Kidney (tissue), 14 donors: ENCODE data around the gene NAP1L4. TPM values are rescaled to one million over a fixed set of nuclear protein-coding genes. Genes with fewer than 3 reads are reported as not detected.

Source experiments
- DNase-seq, 5 donors: peaks; one replicate each; pipeline ENCODE4 v3.0.0-alpha.2; 2013 to 2020
- FAIRE-seq: peaks from 2 replicates; lab custom pipeline; 2012; peaks lifted over from hg19 to GRCh38; lab: Jason Lieb, UNC
- H3K27ac ChIP-seq, 2 donors: one replicate each; pipeline ENCODE4 v1.7.0; 2013; ENCODE audit warnings: low read depth in 2 of 2, low read length in 2 of 2, inconsistent platforms in 1 of 2
- H3K27me3 ChIP-seq: one replicate; pipeline ENCODE4 v1.7.1; 2013; ENCODE audit warnings: low read length, inconsistent platforms; ENCODE audit not compliant: control insufficient read depth, insufficient read depth
- H3K36me3 ChIP-seq, 3 donors: one replicate each; pipeline versions ENCODE4 v1.7.0 to v1.7.1; 2013; ENCODE audit warnings: low read length in 3 of 3, control low read depth in 1 of 3, inconsistent platforms in 1 of 3; ENCODE audit not compliant: insufficient read depth in 3 of 3, control insufficient read depth in 2 of 3
- H3K4me1 ChIP-seq, 3 donors: one replicate each; pipeline versions ENCODE4 v1.7.0 to v1.7.1; 2013; ENCODE audit warnings: low read length in 3 of 3, inconsistent platforms in 1 of 3, low read depth in 1 of 3; ENCODE audit not compliant: control insufficient read depth in 2 of 3, insufficient read depth in 2 of 3
- H3K4me3 ChIP-seq, 3 donors: one replicate each; pipeline versions ENCODE4 v1.7.0 to v1.8.1; 2013; ENCODE audit warnings: low read length in 3 of 3, control low read depth in 1 of 3, inconsistent platforms in 1 of 3
- H3K9ac ChIP-seq, 3 donors: one replicate each; pipeline versions ENCODE4 v1.7.0 to v1.7.1; 2013; ENCODE audit warnings: low read length in 3 of 3, control low read depth in 1 of 3, inconsistent platforms in 1 of 3
- H3K9me3 ChIP-seq, 3 donors: one replicate each; pipeline versions ENCODE4 v1.7.0 to v1.7.1; 2013; ENCODE audit warnings: low read length in 3 of 3, control low read depth in 1 of 3, inconsistent platforms in 1 of 3; ENCODE audit not compliant: control insufficient read depth in 2 of 3, insufficient read depth in 1 of 3
- intact Hi-C: fragments of 100-400 bp; cut with DNase I; formaldehyde crosslinking; loops from one replicate; pipeline ENCODE4 v1.11.1; 2022
- polyA plus RNA-seq: library from polyadenylated mRNA; stranded (reverse); fragments of 350-450 nt; fragmentation: Illumina TruSeq; extraction: RNeasy Lipid Tissue Mini Kit (QIAGEN cat#74804); gene quantifications from one replicate; pipeline ENCODE4 v1.2.3, GENCODE V29; 2014; ENCODE audit warnings: low read depth, low replicate concordance; ENCODE audit not compliant: insufficient read depth
- total RNA-seq: library from RNA; stranded (reverse); fragmentation: NEBNext Ultra II Directional; extraction: Animal tissue kit (Norgen Biotek cat#: 25700); gene quantifications from one replicate; pipeline ENCODE4 v1.2.1, GENCODE V29; 2021
- TF ChIP-seq, protein P1 (sequence below): IDR thresholded peaks from 3 replicates; pipeline ENCODE4 v1.5.1; 2012; ENCODE audit warnings: mild to moderate bottlenecking, moderate library complexity, borderline replicate concordance; ENCODE audit not compliant: insufficient read depth; ENCODE audit errors: extremely low read depth
- donor health status: control.
- donor health status: control.
- donor health status: control.
- donor health status: control.
- donor health status: control.
- donor health status: DM: yes; HTN: yes; CAD: no.
- donor health status: Normal renal cell carcinoma (clear cell type).

The NAP1L4 gene
- total and polyA plus RNA-seq, 2 donors from 2014 or later = 120 to 133 TPM

DNA sequence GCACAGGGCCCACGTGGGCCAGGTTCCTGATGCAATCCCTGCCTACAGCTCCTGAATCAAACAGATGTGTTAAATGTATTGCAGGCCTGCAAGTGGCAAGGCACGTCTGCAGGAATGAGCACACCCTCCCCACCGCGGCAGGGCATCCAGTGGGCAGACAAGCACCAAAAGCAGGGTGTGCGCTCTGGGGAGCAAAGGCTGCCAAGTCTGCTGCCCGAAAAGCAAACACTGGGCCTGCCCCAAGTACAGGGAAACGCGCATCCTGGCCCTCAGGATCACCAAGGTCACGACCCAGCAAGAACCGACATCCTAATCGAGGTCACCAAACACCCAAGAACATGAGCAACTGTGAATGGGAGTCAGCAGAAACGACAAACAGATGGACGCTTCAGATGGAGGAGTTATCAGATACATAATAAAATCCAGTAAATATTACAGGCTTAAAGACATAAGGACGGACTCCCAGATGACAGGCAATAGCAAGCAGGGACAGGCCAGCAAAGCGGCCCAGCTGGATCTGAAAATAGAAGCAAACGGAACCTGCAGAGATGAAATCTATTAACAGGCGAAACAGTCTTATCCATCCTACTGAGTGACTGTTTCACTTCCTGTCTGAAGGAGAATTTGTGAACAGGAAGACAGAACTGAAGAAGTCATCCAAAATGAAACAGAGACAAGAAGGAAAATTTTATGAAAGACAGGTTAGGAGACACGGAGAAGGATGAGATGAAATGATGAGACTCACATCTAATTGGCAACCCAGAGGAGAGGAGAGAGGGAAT, 38.4 kb upstream of the NAP1L4 start:
- Histone ChIP-seq H3K36me3 (peaks cover 0 to 31% (median 27%) of the 10 kb centered on the region in 3 donors), H3K27ac (no peak overlapping the region), H3K4me1 (peaks cover 0 to 19% (median 6%) of the 10 kb centered on the region in 3 donors), H3K9me3 (no peaks in the 10 kb centered on the region), H3K27me3 (no peaks in the 10 kb centered on the region), H3K4me3 (no peak overlapping the region), H3K9ac (no peak overlapping the region)
- DNase-seq = peak in 2 of 5 donors; percentile 29 to 48
- TF ChIP-seq, protein P1, sequence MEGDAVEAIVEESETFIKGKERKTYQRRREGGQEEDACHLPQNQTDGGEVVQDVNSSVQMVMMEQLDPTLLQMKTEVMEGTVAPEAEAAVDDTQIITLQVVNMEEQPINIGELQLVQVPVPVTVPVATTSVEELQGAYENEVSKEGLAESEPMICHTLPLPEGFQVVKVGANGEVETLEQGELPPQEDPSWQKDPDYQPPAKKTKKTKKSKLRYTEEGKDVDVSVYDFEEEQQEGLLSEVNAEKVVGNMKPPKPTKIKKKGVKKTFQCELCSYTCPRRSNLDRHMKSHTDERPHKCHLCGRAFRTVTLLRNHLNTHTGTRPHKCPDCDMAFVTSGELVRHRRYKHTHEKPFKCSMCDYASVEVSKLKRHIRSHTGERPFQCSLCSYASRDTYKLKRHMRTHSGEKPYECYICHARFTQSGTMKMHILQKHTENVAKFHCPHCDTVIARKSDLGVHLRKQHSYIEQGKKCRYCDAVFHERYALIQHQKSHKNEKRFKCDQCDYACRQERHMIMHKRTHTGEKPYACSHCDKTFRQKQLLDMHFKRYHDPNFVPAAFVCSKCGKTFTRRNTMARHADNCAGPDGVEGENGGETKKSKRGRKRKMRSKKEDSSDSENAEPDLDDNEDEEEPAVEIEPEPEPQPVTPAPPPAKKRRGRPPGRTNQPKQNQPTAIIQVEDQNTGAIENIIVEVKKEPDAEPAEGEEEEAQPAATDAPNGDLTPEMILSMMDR = no peak
- intact Hi-C loops = loop anchor here (10.0 kb wide), 1 partner anchor 184 kb away; the partner anchor contains the start of gene MRGPRG
- no peak for FAIRE-seq

DNA sequence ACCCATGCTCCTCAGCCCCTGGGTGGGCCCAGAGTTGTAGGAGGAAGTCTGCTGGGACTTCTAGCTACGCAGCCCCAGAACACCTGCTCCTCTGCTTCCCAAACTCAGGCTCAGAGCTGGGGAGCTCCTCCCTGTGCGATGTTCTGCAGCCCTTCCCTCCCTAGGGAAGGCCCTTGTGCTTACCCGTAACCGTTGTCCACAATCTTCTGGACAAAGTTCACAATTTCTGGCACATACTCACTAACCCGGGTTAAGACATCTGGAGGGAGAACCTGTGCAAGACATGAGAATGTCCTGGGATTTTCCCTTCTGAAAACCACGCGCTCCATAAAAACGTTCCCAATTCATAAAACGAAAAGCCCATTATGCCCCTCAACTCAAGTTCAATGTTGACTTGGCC, 36.7 kb upstream of the NAP1L4 start:
- FAIRE-seq (no peak), DNase-seq (peak in 1 of 5 donors; percentile 29)
- intact Hi-C loops = no loop called here
- Histone ChIP-seq H3K36me3 (peaks cover 0 to 29% (median 29%) of the 10 kb centered on the region in 3 donors), H3K4me1 (peaks cover 0 to 19% (median 6%) of the 10 kb centered on the region in 3 donors), H3K9me3 (no peaks in the 10 kb centered on the region), H3K27ac (peak overlapping the region in 1 of 2 donors; percentile 29), H3K27me3 (no peaks in the 10 kb centered on the region), H3K9ac (no peak overlapping the region), H3K4me3 (no peak overlapping the region)
- TF ChIP-seq, protein P1 = no peak

- H3K9ac ChIP-seq = no peak overlapping the region
- H3K4me3 ChIP-seq = no peak overlapping the region
- H3K36me3 ChIP-seq = peaks cover 0 to 29% (median 26%) of the 10 kb centered on the region in 3 donors
- DNase-seq = peak in 1 of 5 donors; percentile 19
- H3K4me1 ChIP-seq = peaks cover 0 to 21% (median 7%) of the 10 kb centered on the region in 3 donors
- H3K9me3 ChIP-seq = no peaks in the 10 kb centered on the region
- TF ChIP-seq, protein P1 = no peak
- no peak for FAIRE-seq
- no peak overlapping the region for H3K27ac ChIP-seq
- H3K27me3 ChIP-seq = no peaks in the 10 kb centered on the region
- intact Hi-C loops = no loop called here
These were observed 34.7 kb upstream of the NAP1L4 start for GRCh38 chr11:3026803-3027202.
